HG02763 (cell line): ENCODE data around the gene STRADA.
A peak's percentile ranks its signal among the peaks of the same experiment; 100 is the strongest.

ENCODE experiments used
- ATAC-seq: cut with Tn5 transposase; IDR thresholded peaks from one replicate; pipeline ENCODE4 v1.9.1; 2021; ENCODE audit warnings: mild to moderate bottlenecking, moderate library complexity; ENCODE audit not compliant: unreplicated experiment

STRADA gene

GRCh38 chr17:63701868-63702720, 39.5 kb downstream of the STRADA start:
- ATAC-seq: no peak

- ATAC-seq: no peak
Observed at GRCh38 chr17:63701456-63701820, 40.2 kb downstream of the STRADA start.

GRCh38 chr17:63700528-63701455, 40.8 kb downstream of the STRADA start:
- ATAC-seq: peak; percentile 16

- peak; percentile 19 for ATAC-seq
Observed at GRCh38 chr17:63699638-63700527, 41.7 kb downstream of the STRADA start, which contains the start of gene LIMD2. LIMD2 (minus strand) TSS chr17:63700125; CDS start chr17:63699298, 827 bp downstream.

- peak; percentile 27 for ATAC-seq
Observed at GRCh38 chr17:63698886-63699637, 42.5 kb downstream of the STRADA start.

GRCh38 chr17:63698381-63698885, 43.2 kb downstream of the STRADA start:
- ATAC-seq: no peak

- no peak for ATAC-seq
Observed at GRCh38 chr17:63697341-63698286, 44.0 kb downstream of the STRADA start.

- no peak for ATAC-seq
Observed at GRCh38 chr17:63696381-63696961, 45.1 kb downstream of the STRADA start.

- ATAC-seq: no peak
Observed at GRCh38 chr17:63695889-63696288, 45.7 kb downstream of the STRADA start.

GRCh38 chr17:63694950-63695773, 46.4 kb downstream of the STRADA start:
- ATAC-seq: no peak

GRCh38 chr17:63694229-63694949, 47.2 kb downstream of the STRADA start:
- ATAC-seq: no peak

GRCh38 chr17:63693411-63694113, 48.0 kb downstream of the STRADA start:
- ATAC-seq: no peak

- no peak for ATAC-seq
Observed at GRCh38 chr17:63692195-63692816, 49.3 kb downstream of the STRADA start.

- ATAC-seq: no peak
Observed at GRCh38 chr17:63689479-63689878, 52.1 kb downstream of the STRADA start.

- ATAC-seq: no peak
Observed at GRCh38 chr17:63688396-63689020, 53.1 kb downstream of the STRADA start.
